Measurements from ENCODE around the gene TRIM46.
"Not testable (repeated sequence)": the region's sequence is repeated elsewhere in the genome, so short reads cannot be mapped to it uniquely, and the experiment has no call there.

The TRIM46 gene

DNA sequence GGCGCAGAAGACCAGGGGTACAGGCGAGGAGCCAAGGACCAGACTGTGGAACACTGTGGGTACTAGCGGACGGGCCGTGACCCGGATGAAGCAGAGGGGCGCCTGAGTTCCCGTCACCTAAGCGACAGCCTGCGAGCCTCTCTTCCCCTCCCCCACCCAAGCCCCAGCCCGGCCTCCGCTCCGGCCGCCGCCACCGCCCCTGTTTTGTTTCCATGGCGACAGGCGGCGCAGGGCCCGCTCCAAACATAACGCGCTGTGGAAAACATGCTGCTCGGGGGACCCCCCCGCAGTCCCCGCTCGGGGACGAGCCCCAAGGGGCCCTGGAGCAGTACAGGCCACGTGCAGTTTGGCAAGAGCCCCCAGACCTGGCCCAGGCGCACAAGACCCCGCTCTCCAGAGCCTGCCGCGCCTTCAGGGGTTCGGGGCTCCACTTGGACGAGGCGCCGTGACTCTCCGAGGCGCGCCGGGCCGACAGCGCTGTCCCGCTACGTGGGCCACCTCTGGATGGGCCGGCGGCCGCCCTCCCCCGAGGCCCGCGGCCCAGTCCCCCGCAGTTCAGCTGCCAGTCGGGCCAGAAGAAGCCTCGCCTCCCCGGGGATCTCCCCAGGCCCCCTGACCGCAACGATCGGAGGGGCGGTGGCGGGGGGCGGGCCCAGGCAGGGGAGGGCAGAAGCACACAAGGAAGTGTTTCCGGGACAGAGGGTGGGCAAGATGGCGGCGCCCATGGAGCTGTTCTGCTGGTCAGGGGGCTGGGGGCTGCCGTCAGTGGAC lies 35.1 kb downstream of the TRIM46 start, which contains the start of gene MTX1:
Gene MTX1 (plus strand): TSS at position 155 of the 771 bp plus-strand sequence. CDS start 110 bp downstream, at position 265.
- peak; percentile 77 for DNase-seq

GRCh38 chr1:155209312-155209721 lies 35.7 kb downstream of the TRIM46 start:
- no peak for DNase-seq

DNA sequence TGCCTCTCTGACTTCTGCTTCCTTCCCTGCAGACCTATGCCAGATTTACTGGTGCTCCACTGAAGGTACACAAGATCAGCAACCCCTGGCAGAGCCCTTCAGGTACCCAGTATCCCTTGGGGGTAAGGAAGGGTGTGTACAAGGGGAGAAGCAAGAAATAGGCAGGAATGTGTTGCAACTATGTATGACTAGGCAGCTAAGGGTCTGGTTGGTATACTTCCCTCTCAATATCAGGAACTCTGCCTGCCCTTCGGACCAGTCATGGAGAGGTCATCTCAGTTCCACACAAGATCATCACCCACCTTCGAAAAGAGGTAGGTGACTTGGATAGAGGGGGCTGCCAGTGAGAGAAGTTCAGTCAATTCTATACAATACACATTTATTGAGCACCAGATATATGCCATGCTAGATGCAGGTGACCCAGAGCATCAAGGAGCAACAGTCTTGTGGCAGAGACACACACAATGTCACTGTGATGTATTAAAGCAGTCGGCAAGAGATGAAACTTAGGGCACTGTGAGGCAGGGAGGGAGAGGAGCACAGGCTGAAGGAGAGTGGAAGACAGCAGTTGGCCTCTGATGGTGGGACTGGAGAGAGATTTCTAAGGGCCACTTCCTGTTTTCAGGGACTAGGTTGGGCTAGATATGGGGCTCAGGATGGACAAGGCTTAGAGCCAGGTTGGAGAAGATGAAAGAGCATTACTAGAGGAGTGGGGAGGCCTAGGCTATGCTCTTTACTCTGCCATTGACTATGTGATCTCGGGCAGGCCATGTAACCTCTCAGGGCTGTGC lies 36.9 kb downstream of the TRIM46 start:
- DNase-seq: no peak

GRCh38 chr1:155211381-155212050 lies 37.9 kb downstream of the TRIM46 start:
- DNase-seq: not testable (repeated sequence)

- DNase-seq: not testable (repeated sequence)
Measured at GRCh38 chr1:155212051-155212440, 38.4 kb downstream of the TRIM46 start.

GRCh38 chr1:155214702-155215101 lies 41.1 kb downstream of the TRIM46 start:
- DNase-seq: not testable (repeated sequence)

- peak; percentile 79 for DNase-seq
Measured at GRCh38 chr1:155218854-155219591, 45.4 kb downstream of the TRIM46 start.

DNA sequence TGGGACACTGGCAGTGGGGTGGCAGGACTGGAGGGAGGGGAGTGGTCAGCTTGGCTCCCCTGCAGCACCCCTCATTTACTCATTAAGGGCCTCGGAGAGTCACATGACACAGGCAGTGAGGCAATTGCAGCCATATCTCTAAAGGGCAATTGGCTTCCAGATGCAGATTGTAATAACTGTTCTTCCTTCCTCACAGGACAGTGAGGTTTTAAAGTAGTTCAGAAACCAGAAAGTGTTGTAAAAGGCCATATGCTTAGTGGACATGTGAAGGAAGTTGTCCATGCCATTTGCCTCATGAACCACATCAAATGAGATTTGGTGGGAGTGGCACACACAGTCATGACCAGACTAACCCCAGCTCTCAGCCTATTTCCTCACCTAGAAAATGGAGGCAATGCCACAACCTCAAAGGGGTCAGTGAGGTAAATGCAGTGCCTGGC lies 46.0 kb downstream of the TRIM46 start:
- peak; percentile 76 for DNase-seq

DNA sequence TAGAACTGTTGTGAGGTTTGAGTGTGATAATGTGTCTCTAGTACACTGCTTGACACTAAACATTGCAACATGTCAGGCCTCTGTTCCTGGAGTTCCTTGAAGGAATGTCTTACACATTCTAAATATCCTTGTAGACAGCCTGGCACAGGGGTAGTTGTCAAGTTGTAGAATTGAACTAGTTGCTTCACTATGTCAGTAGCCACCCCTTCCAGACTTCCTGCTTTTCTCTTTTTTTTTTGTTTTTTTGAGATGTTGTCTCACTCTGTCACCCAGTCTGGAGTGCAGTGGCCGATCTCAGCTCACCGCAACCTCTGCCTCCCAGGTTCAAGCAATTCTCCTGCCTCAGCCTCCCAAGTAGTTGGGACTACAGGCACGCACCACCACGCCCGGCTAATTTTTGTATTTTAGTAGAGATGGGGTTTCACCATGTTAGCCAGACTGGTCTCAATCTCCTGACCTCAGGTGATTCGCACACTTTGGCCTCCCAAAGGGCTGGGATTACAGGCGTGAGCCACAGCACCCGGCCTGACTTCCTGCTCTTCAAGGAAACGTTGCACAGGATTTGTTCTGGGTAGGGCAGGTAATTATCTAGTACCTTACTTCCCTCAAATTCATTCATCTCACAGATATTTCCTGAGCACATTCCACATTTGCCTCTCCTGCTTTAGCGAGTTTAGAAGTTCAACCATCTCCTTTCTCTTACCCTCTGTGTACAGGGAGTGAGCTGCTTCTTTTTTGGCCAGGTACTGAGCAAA lies 46.7 kb downstream of the TRIM46 start:
- not testable (repeated sequence) for DNase-seq

GRCh38 chr1:155223047-155223446 lies 49.4 kb downstream of the TRIM46 start:
- DNase-seq: no peak

DNA sequence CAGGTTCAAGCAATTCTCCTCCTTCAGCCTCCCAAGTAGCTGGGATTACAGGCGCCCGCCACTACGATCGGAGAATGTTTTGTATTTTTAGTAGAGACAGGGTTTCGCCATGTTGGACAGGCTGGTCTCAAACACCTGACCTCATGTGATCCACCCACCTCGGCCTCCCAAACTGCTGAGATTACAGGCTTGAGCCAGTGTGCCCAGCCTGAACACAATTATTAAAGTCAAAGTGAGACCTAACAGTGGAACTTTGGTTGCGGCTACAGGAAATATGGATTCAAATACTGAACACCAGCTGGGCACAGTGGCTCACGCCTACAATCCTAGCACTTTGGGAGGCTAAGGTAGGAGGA lies 51.7 kb downstream of the TRIM46 start:
- not testable (repeated sequence) for DNase-seq

- peak; percentile 86 for DNase-seq
Measured at GRCh38 chr1:155226188-155226909, 52.7 kb downstream of the TRIM46 start.

GRCh38 chr1:155226910-155227260 lies 53.2 kb downstream of the TRIM46 start:
- DNase-seq: peak; percentile 86

GRCh38 chr1:155227261-155228095 lies 53.8 kb downstream of the TRIM46 start:
- peak; percentile 99 for DNase-seq

DNA sequence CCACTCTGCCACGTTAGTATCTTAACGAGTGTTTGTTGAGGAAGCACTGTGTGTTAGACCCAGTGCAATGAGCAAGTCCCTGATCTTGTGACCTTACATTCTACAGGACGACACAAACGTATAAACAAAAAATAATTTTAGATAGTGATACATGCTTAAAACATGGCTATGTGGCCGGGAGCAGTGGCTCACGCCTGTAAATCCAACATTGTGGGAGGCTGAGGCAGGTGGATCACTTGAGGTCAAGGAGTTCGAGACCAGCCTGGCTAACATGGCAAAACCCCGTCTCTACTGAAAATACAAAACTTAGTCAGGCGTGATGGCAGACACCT lies 54.4 kb downstream of the TRIM46 start:
- no peak for DNase-seq

GRCh38 chr1:155231302-155231701 lies 57.7 kb downstream of the TRIM46 start:
- DNase-seq: not testable (repeated sequence)

DNA sequence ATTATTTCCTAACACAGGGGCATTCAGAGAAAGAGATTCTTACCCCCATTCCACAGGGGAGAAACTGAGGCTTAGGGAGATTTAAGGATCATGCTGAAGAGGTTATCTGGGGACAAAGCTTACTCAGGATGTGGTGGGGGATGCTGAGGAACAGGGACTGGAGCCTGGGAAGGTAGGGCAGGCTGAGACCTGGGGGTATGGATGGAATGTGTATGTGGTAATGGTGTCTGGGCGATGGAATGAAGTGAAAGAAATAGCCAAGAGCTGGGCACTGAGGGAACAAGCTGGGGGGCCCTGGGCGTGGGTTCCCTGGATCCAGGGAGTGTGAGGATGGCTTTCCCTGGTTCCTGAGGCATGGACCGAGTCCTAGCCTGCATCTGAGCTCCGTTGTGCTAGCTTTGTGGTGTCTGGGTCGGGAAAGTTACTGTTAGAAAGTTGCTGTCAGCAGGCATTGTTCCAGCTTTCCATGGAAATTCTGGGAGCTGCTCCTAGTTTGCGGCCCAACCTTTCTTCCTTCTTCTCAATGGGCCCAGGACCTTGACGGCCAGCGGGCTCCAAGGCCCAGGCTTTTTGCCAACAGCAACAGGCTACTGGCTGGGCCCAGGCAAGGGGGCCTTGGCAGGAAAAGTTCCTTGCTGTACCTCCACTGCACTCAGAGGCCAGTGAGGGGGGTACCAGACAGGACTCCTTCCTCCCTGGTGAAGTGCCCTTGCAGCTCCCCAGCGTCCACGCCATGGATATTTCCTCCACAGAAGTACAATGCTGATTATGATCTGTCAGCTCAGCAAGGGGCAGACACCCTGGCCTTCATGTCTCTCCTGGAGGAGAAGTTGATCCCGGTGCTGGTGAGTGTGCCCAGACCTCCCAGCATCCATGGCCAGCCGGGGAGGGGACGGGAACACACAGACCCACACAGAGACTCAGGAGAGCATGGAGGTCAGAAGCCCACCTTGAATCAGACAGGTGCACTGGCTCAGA lies 58.6 kb downstream of the TRIM46 start:
- DNase-seq: not testable (repeated sequence)

GRCh38 chr1:155233502-155233901 lies 59.9 kb downstream of the TRIM46 start:
- DNase-seq: not testable (repeated sequence)

Measured in NCI-H1105 treated with DMSO at 0.1 percent for 48 hours (cell line).